H1 (cell line): ENCODE data around the gene SVOPL. TPM values are rescaled to one million over a fixed set of nuclear protein-coding genes. Genes with fewer than 3 reads are reported as not detected.

Experiments used
- CTCF ChIA-PET: fragments of 300-600 bp; sonication (Branson Sonifier 250); formaldehyde crosslinking; loops from one replicate; lab custom pipeline; 2021; ENCODE audit not compliant: partially characterized antibody; lab: Charles Lee
- POLR2A ChIA-PET: fragments of 300-600 bp; sonication (Branson Sonifier 250); formaldehyde crosslinking; loops from one replicate; lab custom pipeline; 2021; ENCODE audit warnings: inconsistent platforms; ENCODE audit not compliant: partially characterized antibody; lab: Charles Lee
- DNase-seq, 2 experiments: peaks; one replicate each; pipeline versions ENCODE4 v3.0.0 to v3.0.0-alpha.2; 2010 to 2022; ENCODE audit warnings: low spot score in 2 of 2, low read depth in 1 of 2, mixed read lengths in 1 of 2
- FAIRE-seq: peaks from 2 replicates; lab custom pipeline; 2011; peaks lifted over from hg19 to GRCh38; lab: Jason Lieb, UNC
- H2AFZ ChIP-seq: 2 replicates; pipeline ENCODE4 v1.8.1; 2012; ENCODE audit warnings: low read length, inconsistent platforms
- H2AK5ac ChIP-seq: 2 replicates; pipeline ENCODE4 v1.6.1; 2013; ENCODE audit warnings: low read depth, low read length
- H2BK120ac ChIP-seq: replicated peaks from 2 replicates; pipeline ENCODE3; 2013; ENCODE audit warnings: low read depth, low read length, inconsistent platforms
- H2BK12ac ChIP-seq: 2 replicates; pipeline ENCODE4 v1.6.1; 2013; ENCODE audit warnings: low read depth, low read length
- H2BK15ac ChIP-seq: 2 replicates; pipeline ENCODE4 v1.6.1; 2013; ENCODE audit warnings: low read length
- H2BK20ac ChIP-seq: 2 replicates; pipeline ENCODE4 v1.6.1; 2013; ENCODE audit warnings: low read length
- H2BK5ac ChIP-seq: 2 replicates; pipeline ENCODE4 v1.6.1; 2013; ENCODE audit warnings: low read depth, low read length
- H3K14ac ChIP-seq: 2 replicates; pipeline ENCODE4 v1.6.1; 2013; ENCODE audit warnings: inconsistent platforms; ENCODE audit not compliant: insufficient read length
- H3K18ac ChIP-seq: 2 replicates; pipeline ENCODE4 v1.6.1; 2013; ENCODE audit warnings: low read length; ENCODE audit errors: extremely low read depth
- H3K23ac ChIP-seq: 2 replicates; pipeline ENCODE4 v1.6.1; 2013; ENCODE audit warnings: inconsistent platforms; ENCODE audit not compliant: insufficient read length
- H3K23me2 ChIP-seq: 2 replicates; pipeline ENCODE4 v1.6.1; 2013; ENCODE audit warnings: low read depth, low read length
- H3K27ac ChIP-seq: 2 replicates; pipeline ENCODE4 v1.6.1; 2011; ENCODE audit warnings: low read depth, low read length, inconsistent platforms
- H3K27me3 ChIP-seq, 4 experiments: replicated peaks in 1 of 4; 1 replicate in 1 of 4; 2 replicates in 3 of 4; pipeline versions ENCODE4 v1.6.1 to v1.8.1; 2011 to 2013; ENCODE audit warnings: low read length in 3 of 4, mild to moderate bottlenecking in 3 of 4, inconsistent platforms in 2 of 4, mixed read lengths in 2 of 4, moderate library complexity in 1 of 4; ENCODE audit not compliant: control insufficient read depth in 3 of 4, insufficient read depth in 3 of 4; ENCODE audit errors: extremely low read depth in 1 of 4
- H3K36me3 ChIP-seq, 4 experiments: 2 replicates each; pipeline versions ENCODE4 v1.6.1 to v1.8.1; 2011 to 2013; ENCODE audit warnings: mild to moderate bottlenecking in 4 of 4, low read length in 3 of 4, moderate library complexity in 2 of 4, control low read depth in 1 of 4, inconsistent platforms in 1 of 4; ENCODE audit not compliant: insufficient read depth in 4 of 4, control insufficient read depth in 2 of 4
- H3K4ac ChIP-seq: replicated peaks from 2 replicates; pipeline ENCODE3; 2013; ENCODE audit warnings: low read length, low read depth, mixed read lengths, inconsistent platforms; ENCODE audit not compliant: insufficient read length
- H3K4me1 ChIP-seq, 4 experiments: replicated peaks in 1 of 4; 1 replicate in 1 of 4; 2 replicates in 3 of 4; pipeline versions ENCODE4 v1.6.1 to v1.8.1; 2011 to 2013; ENCODE audit warnings: low read length in 3 of 4, inconsistent platforms in 2 of 4, mixed read lengths in 1 of 4; ENCODE audit not compliant: insufficient read depth in 4 of 4, control insufficient read depth in 3 of 4
- H3K4me2 ChIP-seq, 2 experiments: 2 replicates each; pipeline versions ENCODE4 v1.6.1 to v1.8.1; 2011 to 2013; ENCODE audit warnings: low read depth in 2 of 2, low read length in 2 of 2, control low read depth in 1 of 2, inconsistent platforms in 1 of 2, mild to moderate bottlenecking in 1 of 2; ENCODE audit not compliant: insufficient read depth in 1 of 2
- H3K4me3 ChIP-seq, 4 experiments: fragments of 200-600, 300-600 bp in 1 of 4; sonication (generic), shearing (Covaris generic), sonication (Bioruptor Twin) in 1 of 4; 2 replicates each; pipeline versions ENCODE4 v1.5.1 to v1.8.1; 2011 to 2016; ENCODE audit warnings: low read length in 4 of 4, low read depth in 3 of 4, control low read depth in 2 of 4, inconsistent platforms in 2 of 4, mild to moderate bottlenecking in 2 of 4, mixed read lengths in 1 of 4, moderate library complexity in 1 of 4; ENCODE audit not compliant: insufficient read depth in 2 of 4; ENCODE audit errors: extremely low read depth in 1 of 4
- H3K56ac ChIP-seq: replicated peaks from 2 replicates; pipeline ENCODE3; 2013; ENCODE audit warnings: low read depth, mild to moderate bottlenecking, mixed read lengths, low read length, inconsistent platforms; ENCODE audit not compliant: insufficient read length
- H3K79me1 ChIP-seq: 2 replicates; pipeline ENCODE4 v1.6.1; 2013; ENCODE audit warnings: low read depth, low read length, control low read depth
- H3K79me2 ChIP-seq, 2 experiments: 2 replicates each; pipeline versions ENCODE4 v1.6.1 to v1.8.1; 2012 to 2013; ENCODE audit warnings: low read length in 2 of 2, mild to moderate bottlenecking in 2 of 2, inconsistent platforms in 1 of 2; ENCODE audit not compliant: insufficient read depth in 2 of 2, control insufficient read depth in 1 of 2
- H3K9ac ChIP-seq, 4 experiments: replicated peaks in 1 of 4; 1 replicate in 1 of 4; 2 replicates in 3 of 4; pipeline versions ENCODE4 v1.6.1 to v1.8.1; 2011 to 2013; ENCODE audit warnings: low read depth in 3 of 4, low read length in 3 of 4, control low read depth in 2 of 4, mild to moderate bottlenecking in 2 of 4, moderate library complexity in 2 of 4, inconsistent platforms in 1 of 4; ENCODE audit errors: extremely low read depth in 1 of 4
- H3K9me3 ChIP-seq, 2 experiments: 2 replicates each; pipeline versions ENCODE4 v1.6.1 to v1.8.1; 2012 to 2013; ENCODE audit warnings: mild to moderate bottlenecking in 2 of 2, moderate library complexity in 2 of 2, control low read depth in 1 of 2, inconsistent platforms in 1 of 2, low read depth in 1 of 2, low read length in 1 of 2, mixed read lengths in 1 of 2; ENCODE audit not compliant: insufficient read depth in 2 of 2
- H4K20me1 ChIP-seq, 2 experiments: replicated peaks in 1 of 2; 2 replicates each; pipeline versions ENCODE3 to v1.8.1; 2011 to 2013; ENCODE audit warnings: inconsistent platforms in 2 of 2, low read length in 2 of 2, mild to moderate bottlenecking in 1 of 2; ENCODE audit not compliant: insufficient read depth in 2 of 2, control insufficient read depth in 1 of 2
- H4K5ac ChIP-seq: 2 replicates; pipeline ENCODE4 v1.6.1; 2013; ENCODE audit warnings: low read length, low read depth, mixed read lengths, inconsistent platforms; ENCODE audit not compliant: insufficient read length
- H4K8ac ChIP-seq: 2 replicates; pipeline ENCODE4 v1.8.0; 2013; ENCODE audit warnings: mild to moderate bottlenecking, moderate library complexity, low read length, inconsistent platforms; ENCODE audit not compliant: insufficient read depth; ENCODE audit errors: extremely low read depth
- H4K91ac ChIP-seq: replicated peaks from 2 replicates; pipeline ENCODE3; 2013; ENCODE audit warnings: low read length, mixed read lengths, inconsistent platforms; ENCODE audit not compliant: insufficient read length
- ATF2 ChIP-seq: IDR thresholded peaks from 2 replicates; pipeline ENCODE4 v1.6.1; 2012; ENCODE audit warnings: low read length, inconsistent platforms
- BCL11A ChIP-seq, 2 experiments: IDR thresholded peaks; one replicate each; pipeline ENCODE4 v1.6.1; 2011; ENCODE audit warnings: low read depth in 2 of 2, low read length in 2 of 2, mild to moderate bottlenecking in 2 of 2
- BRCA1 ChIP-seq: IDR thresholded peaks from 2 replicates; pipeline ENCODE4 v1.6.1; 2012; ENCODE audit warnings: low read depth, low read length, improper control_type of control experiment
- CEBPB ChIP-seq: IDR thresholded peaks from 2 replicates; pipeline ENCODE4 v1.6.1; 2012; ENCODE audit warnings: low read depth, low read length
- EGR1 ChIP-seq: IDR thresholded peaks from 2 replicates; pipeline ENCODE4 v1.6.1; 2011; ENCODE audit warnings: low read depth, low read length, borderline replicate concordance
- EP300 ChIP-seq, 2 experiments: IDR thresholded peaks; 1 replicate in 1 of 2; 2 replicates in 1 of 2; pipeline ENCODE4 v1.6.1; 2011 to 2012; ENCODE audit warnings: low read depth in 2 of 2, low read length in 2 of 2, mild to moderate bottlenecking in 2 of 2, borderline replicate concordance in 1 of 2, inconsistent platforms in 1 of 2, moderate library complexity in 1 of 2
- EZH2 ChIP-seq: fragments of 200-600 bp; sonication (generic); IDR thresholded peaks from 2 replicates; pipeline ENCODE4 v1.7.1; 2012; ENCODE audit warnings: low read depth, mild to moderate bottlenecking, moderate library complexity, low read length, inconsistent platforms; ENCODE audit not compliant: severe bottlenecking
- NRF1 ChIP-seq: IDR thresholded peaks from 2 replicates; pipeline ENCODE4 v1.6.1; 2011; ENCODE audit warnings: mild to moderate bottlenecking, low read depth, low read length, improper control_type of control experiment
- RXRA ChIP-seq: IDR thresholded peaks from 2 replicates; pipeline ENCODE4 v1.6.1; 2011; ENCODE audit warnings: low read depth, mild to moderate bottlenecking, low read length, moderate library complexity; ENCODE audit not compliant: insufficient read depth
- SP2 ChIP-seq: IDR thresholded peaks from 2 replicates; pipeline ENCODE4 v1.6.1; 2012; ENCODE audit warnings: mild to moderate bottlenecking, low read length, inconsistent platforms
- TAF1 ChIP-seq: IDR thresholded peaks from 2 replicates; pipeline ENCODE4 v1.6.1; 2011; ENCODE audit warnings: mild to moderate bottlenecking, low read depth, low read length
- YY1 ChIP-seq: IDR thresholded peaks from 2 replicates; pipeline ENCODE4 v1.6.1; 2011; ENCODE audit warnings: low read depth, mild to moderate bottlenecking, low read length
- WGBS, 2 experiments: shearing (Covaris generic) in 1 of 2; methylation state at CpG; one replicate each; pipeline versions ENCODE4 v1.1.6 to v1.1.7; 2013 to 2015; ENCODE audit warnings: low lambda C conversion rate in 2 of 2, mixed read lengths in 2 of 2, inconsistent platforms in 1 of 2, low coverage in 1 of 2, missing lambda C conversion rate in 1 of 2; ENCODE audit not compliant: insufficient replicate concordance in 2 of 2, insufficient coverage in 1 of 2, insufficient read length in 1 of 2; ENCODE audit errors: extremely low coverage in 1 of 2, missing lambda C conversion rate in 1 of 2; 5-methylcytosine and 5-hydroxymethylcytosine counted together
- polyA plus RNA-seq, 7 experiments: library from polyadenylated mRNA; depleted of rRNA in 3 of 7; stranded (reverse) in 5 of 7; unstranded in 2 of 7; fragments of >200 nt in 5 of 7; fragments of 200-250 nt in 2 of 7; gene quantifications; 1 replicate in 5 of 7; 2 replicates in 1 of 7; 4 replicates in 1 of 7; pipeline versions ENCODE4 v1.2.1 to v1.2.3, GENCODE V29; 2011 to 2013; ENCODE audit warnings: missing spikeins in 2 of 7, mixed read lengths in 2 of 7
- total RNA-seq: library from RNA; stranded (reverse); fragmentation: NEBNext Ultra II Directional; extraction: Animal tissue kit (Norgen Biotek cat#: 25700); gene quantifications from 2 replicates; pipeline ENCODE4 v1.2.1, GENCODE V29; 2021
- TF ChIP-seq, protein P1 (sequence below): IDR thresholded peaks from 2 replicates; pipeline ENCODE4 v1.6.1; 2012; ENCODE audit warnings: inconsistent platforms

SVOPL gene
- total and polyA plus RNA-seq, 2 of the 8 experiments (the other 6 are each of a cell fraction or from before 2014, with no cell fraction given), result 1.1 to 1.4 TPM

DNA sequence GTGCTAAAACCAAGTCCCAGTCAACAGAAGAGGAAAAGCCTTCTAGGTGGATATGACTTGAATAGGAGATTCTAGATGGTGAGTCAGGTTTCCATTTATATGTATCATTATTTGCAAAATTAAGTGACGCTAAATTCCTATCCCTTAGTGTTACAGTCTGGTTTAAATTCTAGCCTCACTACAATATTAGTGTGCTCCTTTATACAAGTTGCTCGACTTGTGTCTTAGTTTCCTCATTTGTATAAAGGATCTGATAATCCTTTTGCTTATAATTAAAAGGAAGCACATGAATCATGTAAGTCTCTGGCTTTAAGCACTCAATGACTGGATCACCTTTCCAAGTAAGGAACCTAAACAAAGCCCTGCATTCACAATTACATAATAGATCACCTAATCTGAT is 105.7 kb downstream of the SVOPL start:
- Histone ChIP-seq H3K9ac (no peak overlapping the region), H4K91ac (no peak overlapping the region), H2BK12ac (no peak overlapping the region), H3K18ac (no peak overlapping the region), H3K79me2 (no peaks in the 10 kb centered on the region), H2AFZ (no peak overlapping the region), H2BK20ac (no peak overlapping the region), H4K20me1 (no peaks in the 10 kb centered on the region), H3K4me3 (no peak overlapping the region), H3K27ac (no peak overlapping the region), H3K23me2 (no peaks in the 10 kb centered on the region), H3K27me3 (no peaks in the 10 kb centered on the region), H3K56ac (no peak overlapping the region), H4K8ac (no peak overlapping the region), H3K4me2 (no peak overlapping the region), H2BK5ac (no peak overlapping the region), H3K4me1 (no peaks in the 10 kb centered on the region), H3K9me3 (no peaks in the 10 kb centered on the region), H3K36me3 (no peaks in the 10 kb centered on the region), H4K5ac (no peak overlapping the region), H3K23ac (no peak overlapping the region), H3K79me1 (no peaks in the 10 kb centered on the region), H2BK15ac (no peak overlapping the region), H3K4ac (no peak overlapping the region), H2AK5ac (no peak overlapping the region), H3K14ac (no peak overlapping the region), H2BK120ac (no peak overlapping the region)
- ChIA-PET POLR2A (no interaction called here), CTCF (no interaction called here)
- FAIRE-seq (no peak), DNase-seq (no peak)
- WGBS, 2 experiments, result 78% methylated on average over 2 of the region's 2 CpGs; no CpG with 5 or more reads in 1 of the 2 experiments
- TF ChIP-seq CEBPB (no peak), EGR1 (no peak), BRCA1 (no peak), SP2 (no peak), ATF2 (no peak), EP300 (IDR thresholded peaks at IDR 0.05; ENCODE audit: borderline replicate concordance in 1 of 2, low read depth in 2 of 2, low read length in 2 of 2) (no peak), YY1 (no peak), NRF1 (no peak), RXRA (no peak), EZH2 (no peak), TAF1 (no peak), BCL11A (IDR thresholded peaks at IDR 0.05; ENCODE audit: low read depth in 2 of 2, low read length in 2 of 2) (no peak)
- TF ChIP-seq, protein P1, sequence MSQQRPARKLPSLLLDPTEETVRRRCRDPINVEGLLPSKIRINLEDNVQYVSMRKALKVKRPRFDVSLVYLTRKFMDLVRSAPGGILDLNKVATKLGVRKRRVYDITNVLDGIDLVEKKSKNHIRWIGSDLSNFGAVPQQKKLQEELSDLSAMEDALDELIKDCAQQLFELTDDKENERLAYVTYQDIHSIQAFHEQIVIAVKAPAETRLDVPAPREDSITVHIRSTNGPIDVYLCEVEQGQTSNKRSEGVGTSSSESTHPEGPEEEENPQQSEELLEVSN, result no peak
